Loucy (cell line): ENCODE results near the gene DPY19L1.

Source experiments
- H2AFZ ChIP-seq: fragments of 200-600 bp; sonication (generic); 2 replicates; pipeline ENCODE4 v1.6.0; 2016; ENCODE audit warnings: antibody characterized with exemption, mild to moderate bottlenecking, low read length, moderate library complexity
- H3F3A ChIP-seq: fragments of 200-600 bp; 2 replicates; pipeline ENCODE4 v1.6.0; 2016; ENCODE audit warnings: antibody characterized with exemption, low read depth, mild to moderate bottlenecking
- H3K27me3 ChIP-seq: fragments of 200-600 bp; sonication (generic); 2 replicates; pipeline ENCODE4 v1.6.1; 2014; ENCODE audit warnings: low read length, mild to moderate bottlenecking; ENCODE audit not compliant: insufficient read depth, poor library complexity, severe bottlenecking
- H3K36me3 ChIP-seq: fragments of 200-600 bp; sonication (generic); 2 replicates; pipeline ENCODE4 v1.6.1; 2016; ENCODE audit warnings: low read length; ENCODE audit not compliant: insufficient read depth
- H3K4me1 ChIP-seq: fragments of 200-600 bp; sonication (generic); 2 replicates; pipeline ENCODE4 v1.5.1; 2014; ENCODE audit warnings: low read length, mild to moderate bottlenecking; ENCODE audit not compliant: insufficient read depth, poor library complexity, severe bottlenecking
- H3K4me2 ChIP-seq: fragments of 200-600 bp; sonication (generic); 2 replicates; pipeline ENCODE4 v1.6.0; 2014; ENCODE audit warnings: antibody characterized with exemption, low read length, low read depth, mild to moderate bottlenecking; ENCODE audit not compliant: poor library complexity, severe bottlenecking
- H3K4me3 ChIP-seq: fragments of 200-600 bp; sonication (generic); 2 replicates; pipeline ENCODE4 v1.5.1; 2014; ENCODE audit warnings: low read length, mild to moderate bottlenecking, mixed read lengths; ENCODE audit not compliant: poor library complexity, severe bottlenecking
- H3K79me2 ChIP-seq: fragments of 200-600 bp; sonication (generic); 2 replicates; pipeline ENCODE4 v1.6.1; 2014; ENCODE audit warnings: low read length; ENCODE audit not compliant: insufficient read depth
- H3K9ac ChIP-seq: fragments of 200-600 bp; sonication (generic); 2 replicates; pipeline ENCODE4 v1.6.0; 2014; ENCODE audit warnings: mild to moderate bottlenecking, low read depth, low read length, moderate library complexity; ENCODE audit not compliant: poor library complexity, severe bottlenecking
- H3K9me2 ChIP-seq: fragments of 200-600 bp; sonication (generic); replicated peaks from 2 replicates; pipeline ENCODE4 v1.6.1; 2016; ENCODE audit warnings: low read depth, low read length, mixed read lengths
- H3K9me3 ChIP-seq: fragments of 200-600 bp; sonication (generic); 2 replicates; pipeline ENCODE4 v1.6.1; 2014; ENCODE audit warnings: mild to moderate bottlenecking, antibody characterized with exemption, low read length, low read depth; ENCODE audit not compliant: insufficient read depth
- H4K20me1 ChIP-seq: fragments of 200-600 bp; sonication (generic); 2 replicates; pipeline ENCODE4 v1.6.0; 2014; ENCODE audit warnings: antibody characterized with exemption, low read length, mild to moderate bottlenecking; ENCODE audit not compliant: insufficient read depth, poor library complexity, severe bottlenecking
- CTCF ChIP-seq: fragments of 200-600 bp; sonication (generic); conservative IDR thresholded peaks from 2 replicates; pipeline ENCODE4 v1.5.1; 2014; ENCODE audit warnings: mild to moderate bottlenecking, antibody characterized with exemption, low read length
- EZH2phosphoT487 ChIP-seq: fragments of 200-600 bp; IDR thresholded peaks from 2 replicates; pipeline ENCODE4 v1.6.1; 2018; ENCODE audit warnings: antibody characterized with exemption, mild to moderate bottlenecking, moderate library complexity, borderline replicate concordance

Gene DPY19L1

GRCh38 chr7:35038354-35038753 is 1.1 kb upstream of the DPY19L1 start:
- Histone ChIP-seq H3K9me2 (no peaks in the 10 kb centered on the region), H4K20me1 (peaks cover 25% of the 10 kb centered on the region), H3F3A (no peaks in the 10 kb centered on the region), H3K36me3 (no peaks in the 10 kb centered on the region), H2AFZ (peak overlapping the region; percentile 84), H3K27me3 (no peaks in the 10 kb centered on the region), H3K4me1 (peaks cover 36% of the 10 kb centered on the region), H3K9ac (peak overlapping the region; percentile 60), H3K9me3 (no peaks in the 10 kb centered on the region), H3K79me2 (peaks cover 33% of the 10 kb centered on the region), H3K4me3 (peak overlapping the region; percentile 86), H3K4me2 (peak overlapping the region; percentile 81)
- TF ChIP-seq EZH2phosphoT487 = no peak
- TF ChIP-seq CTCF = no peak

GRCh38 chr7:35037526-35038341 is 449 bp upstream of the DPY19L1 start:
- Histone ChIP-seq H3K4me1 (peaks cover 41% of the 10 kb centered on the region), H3K9me3 (no peaks in the 10 kb centered on the region), H3K9ac (peak overlapping the region; percentile 60), H4K20me1 (peaks cover 25% of the 10 kb centered on the region), H3F3A (no peaks in the 10 kb centered on the region), H3K4me2 (peak overlapping the region; percentile 81), H3K9me2 (no peaks in the 10 kb centered on the region), H3K4me3 (peak overlapping the region; percentile 86), H3K79me2 (peaks cover 39% of the 10 kb centered on the region), H2AFZ (peak overlapping the region; percentile 84), H3K27me3 (no peaks in the 10 kb centered on the region), H3K36me3 (no peaks in the 10 kb centered on the region)
- no peak for TF ChIP-seq EZH2phosphoT487
- TF ChIP-seq CTCF = peak; percentile 82

GRCh38 chr7:35036361-35037171 is 719 bp downstream of the DPY19L1 start:
- peak overlapping the region; percentile 95 for H3K4me2 ChIP-seq
- peaks cover 50% of the 10 kb centered on the region for H3K4me1 ChIP-seq
- H3K4me3 ChIP-seq = peak overlapping the region; percentile 82
- H2AFZ ChIP-seq = peak overlapping the region; percentile 78
- peaks cover 50% of the 10 kb centered on the region for H3K79me2 ChIP-seq
- no peaks in the 10 kb centered on the region for H3K9me3 ChIP-seq
- H3K9ac ChIP-seq = peak overlapping the region; percentile 76
- TF ChIP-seq CTCF (no peak), EZH2phosphoT487 (no peak)
- no peaks in the 10 kb centered on the region for H3K9me2 ChIP-seq
- peaks cover 28% of the 10 kb centered on the region for H4K20me1 ChIP-seq
- no peaks in the 10 kb centered on the region for H3K27me3 ChIP-seq
- no peaks in the 10 kb centered on the region for H3F3A ChIP-seq
- H3K36me3 ChIP-seq = no peaks in the 10 kb centered on the region
